Thyroid gland (tissue), 4 donors: ENCODE results near the gene MECR.

Experiments
- CTCF ChIP-seq, 6 experiments: fragments of 200-600 bp in 3 of 6; fragments of 450-650 bp in 3 of 6; sonication (generic) in 3 of 6; IDR thresholded peaks; one replicate each; pipeline ENCODE4 v1.5.1; 2016 to 2019; ENCODE audit warnings: antibody characterized with exemption in 6 of 6, mild to moderate bottlenecking in 2 of 6, inconsistent platforms in 1 of 6, moderate library complexity in 1 of 6
- POLR2A ChIP-seq, 2 donors: fragments of 450-650 bp; IDR thresholded peaks; one replicate each; pipeline ENCODE4 v1.6.1; 2017; ENCODE audit warnings: antibody characterized with exemption in 2 of 2, mild to moderate bottlenecking in 2 of 2, moderate library complexity in 1 of 2

GRCh38 chr1:29202584-29203340 is 28.0 kb downstream of the MECR start:
- TF ChIP-seq CTCF (IDR thresholded peaks at IDR 0.05) = peak; percentile 77 to 97 (median 94)
- peak in 1 of 2 donors; percentile 50 for TF ChIP-seq POLR2A (IDR thresholded peaks at IDR 0.05)
